ENCODE data around the gene ILF3. TPM values are rescaled to one million over a fixed set of nuclear protein-coding genes. Genes with fewer than 3 reads are reported as not detected.

ILF3 gene
- total and polyA plus RNA-seq, 12 donors = 75.0 to 254 (median 184) TPM

DNA sequence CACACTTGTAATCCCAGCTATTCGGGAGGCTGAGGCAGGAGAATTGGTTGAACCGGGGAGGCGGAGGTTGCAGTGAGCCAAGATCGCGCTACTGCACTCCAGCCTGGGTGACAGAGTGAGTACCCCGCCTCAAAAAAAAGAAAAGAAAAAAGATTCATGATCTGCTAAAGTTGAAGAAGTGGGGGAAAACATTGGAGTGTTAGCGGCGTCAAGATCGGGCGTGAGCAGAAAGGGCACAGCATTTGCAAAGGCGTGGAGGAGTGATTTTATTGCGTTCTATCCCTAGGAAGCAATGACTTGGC lies 62.9 kb downstream of the ILF3 start:
- H3K27ac ChIP-seq = peak overlapping the region in 1 of 5 donors; percentile 10

DNA sequence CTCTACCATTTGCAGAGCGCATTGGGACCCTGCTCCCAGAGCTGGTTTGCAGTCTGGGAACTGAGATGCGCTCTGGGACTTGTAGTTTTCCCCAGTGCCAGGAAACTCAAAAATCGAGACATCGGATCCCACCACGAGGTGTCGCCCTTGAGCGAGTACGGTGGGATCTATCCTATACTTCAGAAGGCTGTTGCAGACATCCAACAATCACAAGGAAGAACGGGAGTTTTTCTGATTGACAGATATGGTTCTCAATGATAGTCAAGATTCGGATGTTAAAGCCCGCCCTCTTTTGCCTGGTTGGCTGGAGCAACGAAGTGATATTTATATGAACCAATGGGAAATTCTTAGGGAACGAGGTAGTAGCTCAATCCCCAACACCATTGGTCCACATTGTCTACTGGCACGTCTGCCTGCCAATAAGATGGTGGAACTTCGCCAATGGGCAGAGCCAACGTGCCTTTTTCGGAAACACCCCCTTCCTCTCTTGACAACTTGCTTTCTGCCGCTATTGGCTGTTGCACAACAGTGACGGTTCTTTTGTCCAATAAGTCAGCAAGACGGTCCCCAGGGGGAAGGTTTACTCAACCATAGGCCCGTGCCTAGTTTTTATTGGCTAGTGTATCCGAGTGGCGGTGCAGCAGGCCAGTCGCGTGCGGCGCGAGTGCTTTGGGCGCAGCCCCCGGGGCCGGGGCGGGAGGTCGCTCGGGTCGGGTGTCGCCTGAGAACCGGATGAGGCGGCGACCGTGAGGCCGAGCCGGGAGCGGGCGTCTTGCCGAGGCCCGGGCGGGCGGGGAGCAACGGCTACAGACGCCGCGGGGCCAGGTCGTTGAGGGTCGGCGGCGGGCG lies 63.4 kb downstream of the ILF3 start, which contains the start of gene DNM2:
DNM2 (plus strand) TSS at position 724 of the 849 bp plus-strand sequence. CDS start 164 bp downstream, outside the sequence.
- Histone ChIP-seq H3K4me3 (peak within 1 kb of the TSS; percentile 26 to 100 (median 90)), H3K4me1 (replicated peaks in 1 of 2) (peaks cover 18 to 38% of the 10 kb centered on the region in 2 donors), H3K36me3 (replicated peaks in 1 of 2) (peaks cover 0 to 4% of the 10 kb centered on the region in 2 donors), H3K27ac (peak within 1 kb of the TSS; percentile 73 to 99 (median 94)), H3K27me3 (no peaks in the 10 kb centered on the region), H3K9me3 (replicated peaks in 1 of 3) (no peaks in the 10 kb centered on the region)
- TF ChIP-seq POLR2A (IDR thresholded peaks at IDR 0.05) = peak; percentile 64 to 82
- TF ChIP-seq, protein P1, sequence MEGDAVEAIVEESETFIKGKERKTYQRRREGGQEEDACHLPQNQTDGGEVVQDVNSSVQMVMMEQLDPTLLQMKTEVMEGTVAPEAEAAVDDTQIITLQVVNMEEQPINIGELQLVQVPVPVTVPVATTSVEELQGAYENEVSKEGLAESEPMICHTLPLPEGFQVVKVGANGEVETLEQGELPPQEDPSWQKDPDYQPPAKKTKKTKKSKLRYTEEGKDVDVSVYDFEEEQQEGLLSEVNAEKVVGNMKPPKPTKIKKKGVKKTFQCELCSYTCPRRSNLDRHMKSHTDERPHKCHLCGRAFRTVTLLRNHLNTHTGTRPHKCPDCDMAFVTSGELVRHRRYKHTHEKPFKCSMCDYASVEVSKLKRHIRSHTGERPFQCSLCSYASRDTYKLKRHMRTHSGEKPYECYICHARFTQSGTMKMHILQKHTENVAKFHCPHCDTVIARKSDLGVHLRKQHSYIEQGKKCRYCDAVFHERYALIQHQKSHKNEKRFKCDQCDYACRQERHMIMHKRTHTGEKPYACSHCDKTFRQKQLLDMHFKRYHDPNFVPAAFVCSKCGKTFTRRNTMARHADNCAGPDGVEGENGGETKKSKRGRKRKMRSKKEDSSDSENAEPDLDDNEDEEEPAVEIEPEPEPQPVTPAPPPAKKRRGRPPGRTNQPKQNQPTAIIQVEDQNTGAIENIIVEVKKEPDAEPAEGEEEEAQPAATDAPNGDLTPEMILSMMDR (IDR thresholded peaks at IDR 0.05) = peak; percentile 73 to 94 (median 92)
- DNase-seq = peak; percentile 99 to 100 (median 99)
- 0% methylated on average over 19 to 57 of the region's 57 CpGs for WGBS, 4 donors
- intact Hi-C loops (cut with DNase I) = loop anchor here (2.0 to 10.0 kb wide), 4 partner anchors 51 to 150 kb away; no protein-coding TSS in a partner anchor

More for the DNA sequence above, 62.9 kb downstream of the ILF3 start:
- TF ChIP-seq, protein P1 (IDR thresholded peaks at IDR 0.05) = no peak
- no peak for TF ChIP-seq POLR2A (IDR thresholded peaks at IDR 0.05)
- peaks cover 0 to 4% of the 10 kb centered on the region in 2 donors for H3K36me3 ChIP-seq (replicated peaks in 1 of 2)
- WGBS, 4 donors = 14 to 26% (median 20%) methylated on average over 12 of the region's 12 CpGs
- no peaks in the 10 kb centered on the region for H3K27me3 ChIP-seq
- DNase-seq = no peak
- H3K9me3 ChIP-seq (replicated peaks in 1 of 3) = no peaks in the 10 kb centered on the region
- intact Hi-C loops (cut with DNase I) = loop anchor here (5.0 to 10.0 kb wide), 3 partner anchors 58 to 150 kb away; no protein-coding TSS in a partner anchor
- H3K4me1 ChIP-seq (replicated peaks in 1 of 2) = peaks cover 18 to 36% of the 10 kb centered on the region in 2 donors
- H3K4me3 ChIP-seq = no peak overlapping the region

DNA sequence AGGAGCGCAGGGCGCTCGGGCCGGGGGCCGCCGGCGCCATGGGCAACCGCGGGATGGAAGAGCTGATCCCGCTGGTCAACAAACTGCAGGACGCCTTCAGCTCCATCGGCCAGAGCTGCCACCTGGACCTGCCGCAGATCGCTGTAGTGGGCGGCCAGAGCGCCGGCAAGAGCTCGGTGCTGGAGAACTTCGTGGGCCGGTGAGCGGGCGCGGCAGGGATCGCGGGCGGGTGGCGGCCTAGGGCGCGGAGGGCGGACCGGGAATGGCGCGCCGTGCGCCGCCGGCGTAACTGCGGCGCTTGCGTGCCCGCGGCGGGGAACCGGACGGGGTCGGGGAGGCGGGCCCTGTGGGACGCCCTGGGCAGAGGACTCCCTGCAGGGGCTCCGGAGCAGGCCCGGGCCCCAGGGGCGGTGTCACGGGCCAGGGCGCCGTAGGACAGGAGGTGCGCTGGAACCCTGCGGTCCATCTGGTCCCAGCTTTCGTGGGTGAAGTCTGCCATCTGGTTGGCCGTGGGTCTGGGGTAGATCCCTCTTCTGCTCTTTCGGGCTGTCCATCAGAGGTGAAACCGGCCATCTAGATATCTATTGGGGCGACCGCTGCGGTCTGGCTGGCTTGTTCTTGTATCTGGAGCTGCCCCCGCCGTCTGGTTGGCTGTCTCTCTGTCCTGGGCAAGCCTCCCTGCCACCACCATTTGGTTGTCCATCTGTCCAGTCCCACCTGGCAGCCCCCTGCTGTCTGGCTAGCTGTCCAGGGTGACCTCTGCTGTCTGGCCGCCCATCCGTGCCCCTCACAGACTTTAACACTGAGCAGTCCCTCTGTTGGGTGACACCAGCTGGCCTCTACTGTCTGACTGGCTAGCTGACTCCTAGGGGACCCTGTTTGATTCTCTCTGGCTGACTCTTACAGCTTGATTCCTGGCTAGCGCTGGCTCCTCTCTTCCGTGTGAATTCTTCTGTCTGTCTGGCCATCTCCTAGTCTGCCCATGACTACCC lies 64.4 kb downstream of the ILF3 start:
- H3K36me3 ChIP-seq (replicated peaks in 1 of 2) = no peaks in the 10 kb centered on the region
- peak; percentile 41 to 72 (median 53) for DNase-seq
- 0 to 4% (median 0%) methylated on average over 6 to 69 of the region's 70 CpGs for whole genome bisulfite sequencing, 4 donors
- H3K27ac ChIP-seq = peak overlapping the region; percentile 73 to 99 (median 94)
- intact Hi-C loops (cut with DNase I) = loop anchor here (2.0 to 10.0 kb wide), 4 partner anchors 50 to 149 kb away; no protein-coding TSS in a partner anchor
- H3K4me3 ChIP-seq = peak overlapping the region; percentile 26 to 100 (median 90)
- no peaks in the 10 kb centered on the region for H3K27me3 ChIP-seq
- peaks cover 18 to 41% of the 10 kb centered on the region in 2 donors for H3K4me1 ChIP-seq (replicated peaks in 1 of 2)
- TF ChIP-seq POLR2A (IDR thresholded peaks at IDR 0.05) = peak in 1 of 2 donors; percentile 24
- TF ChIP-seq, protein P1 (IDR thresholded peaks at IDR 0.05) = no peak
- no peaks in the 10 kb centered on the region for H3K9me3 ChIP-seq (replicated peaks in 1 of 3)

Measured in adrenal gland (tissue), 12 donors.